ENCODE results near the gene SPNS1.

GRCh38 chr16:29014561-29015069 lies 40.0 kb downstream of the SPNS1 start:
- no peak for TF ChIP-seq CTCF (IDR thresholded peaks at IDR 0.05; ENCODE audit: low read length)
- TF ChIP-seq EZH2 (optimal IDR thresholded peaks at IDR 0.05; ENCODE audit: low read depth, low read length): no peak
